Measurements from ENCODE around the gene SP1. TPM values are rescaled to one million over a fixed set of nuclear protein-coding genes. Genes with fewer than 3 reads are reported as not detected.

SP1 gene
- total and polyA plus RNA-seq, 2 donors (not counting 1 experiment from before 2014, with no cell fraction given) = 26.0 to 129 TPM

DNA sequence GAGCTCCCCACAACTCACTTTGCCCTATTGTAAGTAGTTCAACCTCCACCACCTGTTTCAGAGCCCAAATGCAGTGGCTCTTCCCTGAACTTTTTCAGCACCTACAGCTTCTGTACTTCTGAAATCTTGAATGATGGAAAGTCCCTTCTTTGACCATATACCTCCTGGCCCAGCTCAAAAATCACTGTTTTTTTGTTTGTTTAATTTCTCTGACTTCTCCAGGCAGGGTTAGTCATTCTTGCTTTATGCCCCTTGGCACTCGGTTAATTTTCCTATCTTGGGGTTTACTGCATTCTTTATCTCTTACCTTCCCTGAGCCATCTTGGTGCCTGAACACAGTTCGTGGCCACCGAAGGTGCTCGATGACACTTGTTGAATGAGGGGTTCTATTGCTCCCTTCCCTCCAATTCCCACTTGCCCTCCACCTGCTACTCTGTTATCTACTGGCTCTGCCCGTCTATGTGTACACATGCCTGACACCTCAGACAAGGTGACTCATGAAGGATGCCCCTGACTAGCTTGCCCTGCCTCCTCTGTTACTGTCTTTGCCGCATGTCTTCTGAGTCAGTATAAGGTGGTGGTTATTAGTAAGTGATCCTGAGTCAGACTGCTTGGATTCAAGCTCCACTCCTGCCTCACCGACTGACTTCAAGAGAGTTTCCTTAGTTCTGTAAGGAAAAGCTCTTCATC is 48.1 kb downstream of the SP1 start:
- no peaks in the 10 kb centered on the region for H3K27me3 Mint-ChIP-seq
- WGBS (ENCODE audit: insufficient coverage) = no CpG with 5 or more reads among the region's 7 CpGs
- H3K9me3 Mint-ChIP-seq (ENCODE audit: insufficient read depth) = no peaks in the 10 kb centered on the region
- H3K9me3 ChIP-seq (ENCODE audit: control extremely low read depth in 1 of 3, control insufficient read depth in 2 of 3, insufficient read depth in 1 of 3, low read length in 2 of 3) = no peaks in the 10 kb centered on the region
- H3K27me3 ChIP-seq (replicated peaks in 1 of 4; ENCODE audit: control extremely low read depth in 1 of 4, control insufficient read depth in 3 of 4, insufficient read depth in 4 of 4, low read length in 3 of 4) = no peaks in the 10 kb centered on the region
- H3K4me3 ChIP-seq (ENCODE audit: control extremely low read depth in 1 of 5, extremely low read depth in 1 of 5, insufficient read depth in 1 of 5, low read depth in 2 of 5, low read length in 4 of 5) = no peak overlapping the region
- H3K27ac ChIP-seq (ENCODE audit: low read length in 2 of 2) = no peak overlapping the region
- H3K4me3 Mint-ChIP-seq = no peak overlapping the region
- H4K20me1 ChIP-seq (ENCODE audit: control insufficient read depth, insufficient read depth, low read length, poor library complexity, severe bottlenecking) = no peaks in the 10 kb centered on the region
- ATAC-seq (ENCODE audit: low read depth) (no peak), DNase-seq (no peak)
- intact Hi-C loops (cut with micrococcal nuclease) = no loop called here
- no peak overlapping the region for H3K9ac ChIP-seq (ENCODE audit: low read length)
- no peaks in the 10 kb centered on the region for H3K79me2 ChIP-seq (ENCODE audit: control insufficient read depth, insufficient read depth, low read length)
- H2AFZ ChIP-seq (ENCODE audit: insufficient read depth, low read depth, low read length, poor library complexity, severe bottlenecking) = no peak overlapping the region
- no peak overlapping the region for H3K27ac Mint-ChIP-seq
- CTCF ChIA-PET = interaction anchor here (1.3 to 9.5 kb wide), 2 partner anchors 23 to 78 kb away, joined by 4 to 384 read pairs; no protein-coding TSS in a partner anchor
- H3K36me3 ChIP-seq (replicated peaks in 1 of 2; ENCODE audit: control extremely low read depth in 1 of 2, control insufficient read depth in 1 of 2, extremely low read depth in 1 of 2, insufficient read depth in 2 of 2, low read length in 1 of 2) = no peaks in the 10 kb centered on the region
- no peak overlapping the region for H3K4me2 ChIP-seq (replicated peaks; ENCODE audit: low read depth, low read length, poor library complexity, severe bottlenecking)
- TF ChIP-seq EZH2 (IDR thresholded peaks at IDR 0.05; ENCODE audit: borderline replicate concordance, insufficient read depth, low read depth, low read length, poor library complexity, severe bottlenecking) (no peak), CTCF (IDR thresholded peaks at IDR 0.05) (no peak)
- H3K4me1 Mint-ChIP-seq = no peaks in the 10 kb centered on the region
- POLR2A ChIA-PET = no interaction called here
- no peaks in the 10 kb centered on the region for H3K4me1 ChIP-seq (ENCODE audit: control insufficient read depth in 2 of 2, insufficient read depth in 2 of 2, low read length in 2 of 2)

GRCh38 chr12:53428741-53429140 is 48.8 kb downstream of the SP1 start:
- Histone ChIP-seq H4K20me1 (ENCODE audit: control insufficient read depth, insufficient read depth, low read length, poor library complexity, severe bottlenecking) (no peaks in the 10 kb centered on the region), H3K4me3 (ENCODE audit: control extremely low read depth in 1 of 5, extremely low read depth in 1 of 5, insufficient read depth in 1 of 5, low read depth in 2 of 5, low read length in 4 of 5) (no peak overlapping the region), H2AFZ (ENCODE audit: insufficient read depth, low read depth, low read length, poor library complexity, severe bottlenecking) (no peak overlapping the region), H3K4me1 (ENCODE audit: control insufficient read depth in 2 of 2, insufficient read depth in 2 of 2, low read length in 2 of 2) (no peaks in the 10 kb centered on the region), H3K36me3 (replicated peaks in 1 of 2; ENCODE audit: control extremely low read depth in 1 of 2, control insufficient read depth in 1 of 2, extremely low read depth in 1 of 2, insufficient read depth in 2 of 2, low read length in 1 of 2) (no peaks in the 10 kb centered on the region), H3K4me2 (replicated peaks; ENCODE audit: low read depth, low read length, poor library complexity, severe bottlenecking) (no peak overlapping the region), H3K9ac (ENCODE audit: low read length) (no peak overlapping the region), H3K27me3 (replicated peaks in 1 of 4; ENCODE audit: control extremely low read depth in 1 of 4, control insufficient read depth in 3 of 4, insufficient read depth in 4 of 4, low read length in 3 of 4) (no peaks in the 10 kb centered on the region), H3K27ac (ENCODE audit: low read length in 2 of 2) (no peak overlapping the region), H3K9me3 (ENCODE audit: control extremely low read depth in 1 of 3, control insufficient read depth in 2 of 3, insufficient read depth in 1 of 3, low read length in 2 of 3) (no peaks in the 10 kb centered on the region), H3K79me2 (ENCODE audit: control insufficient read depth, insufficient read depth, low read length) (no peaks in the 10 kb centered on the region)
- intact Hi-C loops (cut with micrococcal nuclease) = no loop called here
- no peak for TF ChIP-seq CTCF (IDR thresholded peaks at IDR 0.05)
- TF ChIP-seq EZH2 (IDR thresholded peaks at IDR 0.05; ENCODE audit: borderline replicate concordance, insufficient read depth, low read depth, low read length, poor library complexity, severe bottlenecking) = no peak
- no peak for ATAC-seq (ENCODE audit: low read depth)
- ChIA-PET POLR2A (interaction anchor here (0.6 kb wide), 1 partner anchor 21 kb away, joined by 4 read pairs; no protein-coding TSS in a partner anchor), CTCF (interaction anchor here (1.3 to 1.9 kb wide), 2 partner anchors 22 to 76 kb away, joined by 4 to 8 read pairs; no protein-coding TSS in a partner anchor)
- 95% methylated on average over 7 of the region's 7 CpGs for WGBS (ENCODE audit: insufficient coverage)
- Mint-ChIP-seq H3K27ac (no peak overlapping the region), H3K4me3 (no peak overlapping the region), H3K9me3 (ENCODE audit: insufficient read depth) (no peaks in the 10 kb centered on the region), H3K4me1 (no peaks in the 10 kb centered on the region), H3K27me3 (no peaks in the 10 kb centered on the region)
- DNase-seq = no peak
